BJ (cell line): Measurements from ENCODE around the gene PIK3R2. TPM values are rescaled to one million over a fixed set of nuclear protein-coding genes. Genes with fewer than 3 reads are reported as not detected.

ENCODE experiments used
- CTCF ChIA-PET: fragments of 350-600 bp; formaldehyde crosslinking; extraction: SDS; loops from one replicate; lab custom pipeline; 2021; ENCODE audit warnings: antibody characterized with exemption, inconsistent platforms; lab: Yijun Ruan, JAX
- POLR2A ChIA-PET: fragments of 300-600 bp; sonication (Branson Sonifier 250); formaldehyde crosslinking; extraction: SDS; loops from one replicate; lab custom pipeline; 2021; ENCODE audit warnings: antibody characterized with exemption; lab: Charles Lee
- DNase-seq: peaks from one replicate; pipeline ENCODE4 v3.0.0-alpha.2; 2011; ENCODE audit warnings: low read depth
- H3K27me3 ChIP-seq: 2 replicates; pipeline ENCODE4 v1.6.0; 2011; ENCODE audit warnings: low read length; ENCODE audit not compliant: control insufficient read depth, insufficient read depth
- H3K36me3 ChIP-seq: 2 replicates; pipeline ENCODE4 v1.5.1; 2011; ENCODE audit warnings: low read length; ENCODE audit not compliant: control insufficient read depth, insufficient read depth
- H3K4me3 ChIP-seq: 2 replicates; pipeline ENCODE4 v1.5.1; 2011; ENCODE audit warnings: low read depth, mild to moderate bottlenecking, control low read depth, low read length
- CTCF ChIP-seq: IDR thresholded peaks from 2 replicates; pipeline ENCODE4 v1.5.1; 2011; ENCODE audit warnings: low read depth, mild to moderate bottlenecking, control low read depth, inconsistent platforms, low read length, moderate library complexity; ENCODE audit not compliant: insufficient read depth
- polyA plus RNA-seq: library from polyadenylated mRNA; depleted of rRNA; stranded (reverse); fragments of >200 nt; gene quantifications from 2 replicates; pipeline ENCODE4 v1.2.3, GENCODE V29; 2011

PIK3R2 gene
- polyA plus RNA-seq, 1 experiment: 17.4 TPM

GRCh38 chr19:18152442-18152816 lies 534 bp upstream of the PIK3R2 start:
- peak; percentile 72 for TF ChIP-seq CTCF
- no peaks in the 10 kb centered on the region for H3K27me3 ChIP-seq
- CTCF ChIA-PET: interaction anchor here (0.8 to 2.5 kb wide), 11 partner anchors 8 to 145 kb away, joined by 3 to 11 read pairs (median 3); no protein-coding TSS in a partner anchor
- peaks cover 17% of the 10 kb centered on the region for H3K36me3 ChIP-seq
- H3K4me3 ChIP-seq: peak overlapping the region; percentile 43
- DNase-seq: peak; percentile 88
- POLR2A ChIA-PET: no interaction called here

GRCh38 chr19:18153556-18154134 lies 682 bp downstream of the PIK3R2 start:
- TF ChIP-seq CTCF: no peak
- peak overlapping the region; percentile 98 for H3K4me3 ChIP-seq
- peaks cover 17% of the 10 kb centered on the region for H3K36me3 ChIP-seq
- CTCF ChIA-PET: interaction anchor here (0.6 kb wide), 1 partner anchor 15 kb away, joined by 3 read pairs; no protein-coding TSS in a partner anchor
- DNase-seq: no peak
- no peaks in the 10 kb centered on the region for H3K27me3 ChIP-seq
- POLR2A ChIA-PET: no interaction called here

GRCh38 chr19:18155095-18156087 lies 2.4 kb downstream of the PIK3R2 start:
- DNase-seq: no peak
- no peak overlapping the region for H3K4me3 ChIP-seq
- TF ChIP-seq CTCF: no peak
- CTCF ChIA-PET: interaction anchor here (0.6 to 1.7 kb wide), 4 partner anchors 10 to 44 kb away, joined by 3 to 5 read pairs (median 4); no protein-coding TSS in a partner anchor
- POLR2A ChIA-PET: interaction anchor here (0.5 kb wide), 1 partner anchor 342 kb away, joined by 5 read pairs; no protein-coding TSS in a partner anchor
- no peaks in the 10 kb centered on the region for H3K27me3 ChIP-seq
- H3K36me3 ChIP-seq: peaks cover 13% of the 10 kb centered on the region

- DNase-seq: no peak
- H3K36me3 ChIP-seq: peaks cover 13% of the 10 kb centered on the region
- no peaks in the 10 kb centered on the region for H3K27me3 ChIP-seq
- TF ChIP-seq CTCF: no peak
- ChIA-PET POLR2A (interaction anchor here (0.5 kb wide), 1 partner anchor 341 kb away, joined by 5 read pairs; no protein-coding TSS in a partner anchor), CTCF (interaction anchor here (1.2 to 1.7 kb wide), 2 partner anchors 12 to 43 kb away, joined by 4 to 5 read pairs; no protein-coding TSS in a partner anchor)
- H3K4me3 ChIP-seq: no peak overlapping the region
Measured at GRCh38 chr19:18156268-18156667, 3.3 kb downstream of the PIK3R2 start.
